ENCODE results near the gene KCNQ5. TPM values are rescaled to one million over a fixed set of nuclear protein-coding genes. Genes with fewer than 3 reads are reported as not detected.

The KCNQ5 gene
- total RNA-seq, 1 donor from 2014 or later = 1.5 TPM

DNA sequence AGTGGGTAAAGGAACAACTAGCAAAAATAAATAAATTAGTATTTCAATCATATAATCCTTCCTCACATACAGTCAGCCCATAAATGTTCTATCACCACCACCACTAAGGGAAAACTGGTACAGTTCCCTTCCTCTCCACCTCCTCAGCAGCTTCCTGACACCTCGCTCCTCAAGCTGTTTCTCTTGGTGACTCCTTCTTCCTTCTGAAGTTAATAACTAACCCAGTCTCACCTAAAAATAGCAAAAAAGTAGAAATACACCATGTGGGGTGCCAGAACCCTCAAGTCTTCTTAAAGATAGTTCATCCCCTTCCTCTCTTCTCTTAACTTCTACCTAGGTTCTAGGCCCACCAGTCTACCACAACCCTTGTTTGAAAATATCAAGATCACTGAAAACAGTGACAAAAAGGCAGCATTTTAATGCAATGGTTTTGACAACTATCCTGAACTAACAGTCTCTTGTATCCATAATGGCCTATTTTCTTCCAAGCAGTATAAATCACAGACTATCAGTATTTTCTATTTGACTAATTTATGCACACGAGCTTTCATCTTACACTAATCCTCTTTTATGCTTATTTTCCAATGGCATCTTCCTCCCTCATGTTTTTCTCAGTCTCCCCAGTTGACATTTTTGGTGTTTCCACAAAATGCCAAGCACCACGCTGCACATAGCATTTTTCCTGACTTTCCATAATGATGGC lies 518.0 kb downstream of the KCNQ5 start:
- H3K4me1 Mint-ChIP-seq (ENCODE audit: low read depth, unreplicated experiment) = peaks cover 4% of the 10 kb centered on the region
- no peaks in the 10 kb centered on the region for H3K9me3 Mint-ChIP-seq (ENCODE audit: unreplicated experiment)
- H3K27me3 Mint-ChIP-seq (ENCODE audit: unreplicated experiment) = no peaks in the 10 kb centered on the region
- no peak overlapping the region for H3K27ac Mint-ChIP-seq (ENCODE audit: unreplicated experiment)
- H3K36me3 Mint-ChIP-seq (ENCODE audit: unreplicated experiment) = no peaks in the 10 kb centered on the region
- no peak for TF ChIP-seq CTCF (IDR thresholded peaks at IDR 0.05; ENCODE audit: partially characterized antibody, unreplicated experiment)
- no peak overlapping the region for H3K4me3 Mint-ChIP-seq (ENCODE audit: unreplicated experiment)
- no peak for DNase-seq

- peaks cover 4% of the 10 kb centered on the region for H3K4me1 Mint-ChIP-seq (ENCODE audit: low read depth, unreplicated experiment)
- H3K9me3 Mint-ChIP-seq (ENCODE audit: unreplicated experiment) = no peaks in the 10 kb centered on the region
- H3K27me3 Mint-ChIP-seq (ENCODE audit: unreplicated experiment) = no peaks in the 10 kb centered on the region
- no peak for TF ChIP-seq CTCF (IDR thresholded peaks at IDR 0.05; ENCODE audit: partially characterized antibody, unreplicated experiment)
- no peak overlapping the region for H3K4me3 Mint-ChIP-seq (ENCODE audit: unreplicated experiment)
- H3K27ac Mint-ChIP-seq (ENCODE audit: unreplicated experiment) = no peak overlapping the region
- H3K36me3 Mint-ChIP-seq (ENCODE audit: unreplicated experiment) = no peaks in the 10 kb centered on the region
- DNase-seq = no peak
Observed at GRCh38 chr6:73143551-73143950, 521.7 kb downstream of the KCNQ5 start.

DNA sequence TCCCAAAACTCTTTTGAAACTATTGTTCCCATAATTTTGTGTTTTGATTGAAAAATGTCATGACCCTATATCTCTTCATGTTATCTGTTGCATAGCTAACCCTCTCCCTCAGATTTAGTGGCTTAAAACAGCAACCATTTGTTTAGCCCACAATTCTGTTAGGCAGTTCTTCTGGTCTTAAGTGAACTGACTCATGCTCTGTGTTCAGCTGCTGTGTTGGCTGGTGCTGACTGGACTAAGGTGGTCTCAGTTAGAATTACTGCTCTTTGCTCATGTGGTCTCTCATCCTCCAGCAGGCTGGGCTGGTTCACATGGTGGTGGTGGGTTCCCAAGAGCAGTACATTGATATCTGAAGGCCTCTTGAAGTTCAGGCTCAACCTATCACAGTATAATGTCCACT lies 522.7 kb downstream of the KCNQ5 start:
- Mint-ChIP-seq H3K36me3 (ENCODE audit: unreplicated experiment) (no peaks in the 10 kb centered on the region), H3K9me3 (ENCODE audit: unreplicated experiment) (no peaks in the 10 kb centered on the region), H3K27me3 (ENCODE audit: unreplicated experiment) (no peaks in the 10 kb centered on the region), H3K4me3 (ENCODE audit: unreplicated experiment) (no peak overlapping the region), H3K27ac (ENCODE audit: unreplicated experiment) (no peak overlapping the region), H3K4me1 (ENCODE audit: low read depth, unreplicated experiment) (peaks cover 4% of the 10 kb centered on the region)
- TF ChIP-seq CTCF (IDR thresholded peaks at IDR 0.05; ENCODE audit: partially characterized antibody, unreplicated experiment) = no peak
- DNase-seq = no peak

DNA sequence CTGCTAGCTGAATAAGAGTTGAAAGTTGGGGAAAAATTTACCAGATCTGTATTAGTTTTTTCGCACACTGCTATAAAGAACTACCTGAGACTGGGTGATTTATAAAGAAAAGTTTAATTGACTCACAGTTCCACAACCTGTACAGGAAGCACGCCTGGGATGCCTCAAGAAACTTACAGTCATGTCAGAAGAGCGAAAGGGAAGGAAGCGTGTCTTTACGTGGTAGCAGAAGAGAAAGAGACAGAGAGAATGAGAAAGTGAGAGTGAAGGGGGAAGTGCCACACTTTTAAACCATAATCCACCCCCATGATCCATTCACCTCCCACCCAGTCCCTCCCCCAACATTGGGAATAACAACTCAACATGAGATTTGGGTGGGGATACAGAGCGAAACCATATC lies 523.8 kb downstream of the KCNQ5 start:
- Mint-ChIP-seq H3K4me3 (ENCODE audit: unreplicated experiment) (no peak overlapping the region), H3K4me1 (ENCODE audit: low read depth, unreplicated experiment) (peaks cover 4% of the 10 kb centered on the region), H3K9me3 (ENCODE audit: unreplicated experiment) (no peaks in the 10 kb centered on the region), H3K36me3 (ENCODE audit: unreplicated experiment) (no peaks in the 10 kb centered on the region), H3K27ac (ENCODE audit: unreplicated experiment) (no peak overlapping the region), H3K27me3 (ENCODE audit: unreplicated experiment) (no peaks in the 10 kb centered on the region)
- TF ChIP-seq CTCF (IDR thresholded peaks at IDR 0.05; ENCODE audit: partially characterized antibody, unreplicated experiment) = no peak
- no peak for DNase-seq

- Mint-ChIP-seq H3K9me3 (ENCODE audit: unreplicated experiment) (peaks cover 2% of the 10 kb centered on the region), H3K4me3 (ENCODE audit: unreplicated experiment) (no peak overlapping the region), H3K27me3 (ENCODE audit: unreplicated experiment) (peaks cover 3% of the 10 kb centered on the region), H3K4me1 (ENCODE audit: low read depth, unreplicated experiment) (peaks cover 4% of the 10 kb centered on the region), H3K27ac (ENCODE audit: unreplicated experiment) (no peak overlapping the region), H3K36me3 (ENCODE audit: unreplicated experiment) (peaks cover 4% of the 10 kb centered on the region)
- no peak for DNase-seq
- TF ChIP-seq CTCF (IDR thresholded peaks at IDR 0.05; ENCODE audit: partially characterized antibody, unreplicated experiment) = no peak
Observed at GRCh38 chr6:73151732-73152131, 529.9 kb downstream of the KCNQ5 start.
